Mesenchymal stem cell (in vitro differentiated cells and primary cell): Measurements from ENCODE around the gene SPHK2.
A peak's percentile ranks its signal among the peaks of the same experiment; 100 is the strongest.

Source experiments
- DNase-seq: peaks from one replicate; pipeline ENCODE4 v3.0.0-alpha.2; 2013
- H2AFZ ChIP-seq: one replicate; pipeline ENCODE4 v1.6.1; 2013; ENCODE audit warnings: low read depth, mild to moderate bottlenecking, control low read depth, inconsistent platforms, low read length, moderate library complexity
- H2AK5ac ChIP-seq: 2 replicates; pipeline ENCODE4 v1.6.1; 2013; ENCODE audit warnings: low read length, moderate library complexity, mild to moderate bottlenecking, inconsistent platforms; ENCODE audit not compliant: severe bottlenecking
- H2BK120ac ChIP-seq: one replicate; pipeline ENCODE4 v1.6.1; 2013; ENCODE audit warnings: low read depth, mild to moderate bottlenecking, inconsistent platforms, low read length, moderate library complexity
- H2BK12ac ChIP-seq, 2 experiments: one replicate each; pipeline ENCODE4 v1.6.1; 2013; ENCODE audit warnings: inconsistent platforms in 2 of 2, low read length in 2 of 2, mild to moderate bottlenecking in 2 of 2, moderate library complexity in 2 of 2, control low read depth in 1 of 2
- H2BK15ac ChIP-seq: one replicate; pipeline ENCODE4 v1.6.1; 2013; ENCODE audit warnings: mild to moderate bottlenecking, low read depth, inconsistent platforms; ENCODE audit not compliant: poor library complexity, severe bottlenecking
- H2BK5ac ChIP-seq: 2 replicates; pipeline ENCODE4 v1.6.1; 2013; ENCODE audit warnings: low read depth, mild to moderate bottlenecking, low read length, control low read depth, inconsistent platforms; ENCODE audit not compliant: poor library complexity, severe bottlenecking
- H3K14ac ChIP-seq, 2 experiments: one replicate each; pipeline ENCODE4 v1.6.1; 2013; ENCODE audit warnings: inconsistent platforms in 2 of 2, low read length in 2 of 2, control low read depth in 1 of 2, mild to moderate bottlenecking in 1 of 2, moderate library complexity in 1 of 2
- H3K18ac ChIP-seq, 2 experiments: one replicate each; pipeline ENCODE4 v1.6.1; 2013; ENCODE audit warnings: inconsistent platforms in 2 of 2, low read length in 2 of 2, control low read depth in 1 of 2, low read depth in 1 of 2, mild to moderate bottlenecking in 1 of 2
- H3K23ac ChIP-seq, 2 experiments: one replicate each; pipeline ENCODE4 v1.6.1; 2013; ENCODE audit warnings: inconsistent platforms in 2 of 2, low read length in 2 of 2, mild to moderate bottlenecking in 2 of 2, moderate library complexity in 2 of 2, control low read depth in 1 of 2
- H3K27ac ChIP-seq: 2 replicates; pipeline ENCODE4 v1.5.1; 2013; ENCODE audit warnings: mild to moderate bottlenecking, moderate library complexity, low read length, control low read depth, inconsistent platforms; ENCODE audit not compliant: poor library complexity, severe bottlenecking
- H3K27me3 ChIP-seq, 2 experiments: 2 replicates each; pipeline versions ENCODE4 v1.6.1 to v1.7.0; 2013; ENCODE audit warnings: low read length in 2 of 2, mild to moderate bottlenecking in 2 of 2, moderate library complexity in 2 of 2, control low read depth in 1 of 2, inconsistent platforms in 1 of 2; ENCODE audit not compliant: control insufficient read depth in 1 of 2, insufficient read depth in 1 of 2
- H3K36me3 ChIP-seq, 2 experiments: 2 replicates each; pipeline versions ENCODE4 v1.6.1 to v1.7.0; 2013; ENCODE audit warnings: low read length in 2 of 2, control low read depth in 1 of 2, inconsistent platforms in 1 of 2, low read depth in 1 of 2, mild to moderate bottlenecking in 1 of 2; ENCODE audit not compliant: insufficient read depth in 2 of 2, control insufficient read depth in 1 of 2
- H3K4ac ChIP-seq, 2 experiments: one replicate each; pipeline ENCODE4 v1.6.1; 2013; ENCODE audit warnings: inconsistent platforms in 2 of 2, low read length in 2 of 2, mild to moderate bottlenecking in 2 of 2, moderate library complexity in 2 of 2, control low read depth in 1 of 2, low read depth in 1 of 2
- H3K4me1 ChIP-seq: 2 replicates; pipeline ENCODE4 v1.6.1; 2013; ENCODE audit warnings: low read depth, low read length, control low read depth; ENCODE audit not compliant: control insufficient read depth, insufficient read depth
- H3K4me2 ChIP-seq: 2 replicates; pipeline ENCODE4 v1.6.1; 2013; ENCODE audit warnings: low read length, mild to moderate bottlenecking, inconsistent platforms; ENCODE audit not compliant: poor library complexity, severe bottlenecking
- H3K4me3 ChIP-seq, 2 experiments: 2 replicates each; pipeline versions ENCODE4 v1.5.1 to v1.7.0; 2013; ENCODE audit warnings: low read length in 2 of 2, mild to moderate bottlenecking in 2 of 2, control low read depth in 1 of 2, low read depth in 1 of 2; ENCODE audit not compliant: insufficient read depth in 1 of 2
- H3K79me1 ChIP-seq: replicated peaks from 2 replicates; pipeline ENCODE4 v1.6.1; 2013; ENCODE audit warnings: mild to moderate bottlenecking, control low read depth, low read length, inconsistent platforms; ENCODE audit not compliant: poor library complexity, severe bottlenecking
- H3K9ac ChIP-seq: 2 replicates; pipeline ENCODE4 v1.7.0; 2013; ENCODE audit warnings: mild to moderate bottlenecking, low read length, moderate library complexity
- H3K9me3 ChIP-seq: 2 replicates; pipeline ENCODE4 v1.7.0; 2013; ENCODE audit warnings: mild to moderate bottlenecking, low read length; ENCODE audit not compliant: control insufficient read depth
- H4K8ac ChIP-seq: one replicate; pipeline ENCODE4 v1.6.1; 2013; ENCODE audit warnings: inconsistent platforms, mild to moderate bottlenecking, low read length, moderate library complexity
- H4K91ac ChIP-seq: one replicate; pipeline ENCODE4 v1.6.1; 2013; ENCODE audit warnings: mild to moderate bottlenecking, low read length, inconsistent platforms
- WGBS: methylation state at CpG from one replicate; pipeline ENCODE4 v1.1.7; 2013; ENCODE audit warnings: mixed read lengths; 5-methylcytosine and 5-hydroxymethylcytosine counted together

The SPHK2 gene

GRCh38 chr19:48627201-48627864, 8.0 kb downstream of the SPHK2 start:
- WGBS: 76% methylated on average over 6 of the region's 6 CpGs
- Histone ChIP-seq H3K36me3 (peaks cover 31 to 40% of the 10 kb centered on the region in 2 experiments), H3K9ac (no peak overlapping the region), H3K4ac (no peak overlapping the region), H3K18ac (no peak overlapping the region), H4K8ac (no peak overlapping the region), H3K4me1 (peaks cover 37% of the 10 kb centered on the region), H3K23ac (no peak overlapping the region), H3K79me1 (peaks cover 12% of the 10 kb centered on the region), H3K9me3 (no peaks in the 10 kb centered on the region), H2AK5ac (no peak overlapping the region), H4K91ac (no peak overlapping the region), H3K4me2 (no peak overlapping the region), H3K4me3 (no peak overlapping the region), H2BK120ac (no peak overlapping the region), H3K27ac (no peak overlapping the region), H2BK12ac (no peak overlapping the region), H3K27me3 (no peaks in the 10 kb centered on the region), H2BK5ac (no peak overlapping the region), H3K14ac (no peak overlapping the region), H2AFZ (no peak overlapping the region), H2BK15ac (no peak overlapping the region)
- DNase-seq: no peak

DNA sequence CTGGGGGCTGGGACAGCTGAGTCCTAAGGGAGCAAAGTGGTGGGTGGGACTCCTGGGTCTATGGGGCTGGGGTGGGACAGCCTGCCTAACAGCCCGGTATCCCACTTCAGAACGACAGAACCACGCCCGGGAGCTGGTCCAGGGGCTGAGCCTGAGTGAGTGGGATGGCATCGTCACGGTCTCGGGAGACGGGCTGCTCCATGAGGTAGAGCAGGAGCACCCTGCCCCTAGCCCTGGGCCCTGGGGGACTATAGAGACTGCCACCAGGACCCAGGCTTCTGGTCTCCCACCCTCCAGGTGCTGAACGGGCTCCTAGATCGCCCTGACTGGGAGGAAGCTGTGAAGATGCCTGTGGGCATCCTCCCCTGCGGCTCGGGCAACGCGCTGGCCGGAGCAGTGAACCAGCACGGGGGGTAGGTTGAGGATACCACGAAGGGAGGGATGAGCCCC, 8.6 kb downstream of the SPHK2 start:
- H3K36me3 ChIP-seq: peaks cover 29 to 40% of the 10 kb centered on the region in 2 experiments

GRCh38 chr19:48628486-48629296, 9.4 kb downstream of the SPHK2 start:
- H2BK12ac ChIP-seq: no peak overlapping the region
- H3K9ac ChIP-seq: no peak overlapping the region
- no peaks in the 10 kb centered on the region for H3K27me3 ChIP-seq
- H3K27ac ChIP-seq: peak overlapping the region; percentile 7
- no peak overlapping the region for H2BK15ac ChIP-seq
- no peak overlapping the region for H3K14ac ChIP-seq
- WGBS: 94% methylated on average over 34 of the region's 34 CpGs
- DNase-seq: no peak
- peak overlapping the region; percentile 25 for H4K91ac ChIP-seq
- no peak overlapping the region for H3K18ac ChIP-seq
- H3K4me1 ChIP-seq: peaks cover 47% of the 10 kb centered on the region
- H3K4me3 ChIP-seq: no peak overlapping the region
- H3K4ac ChIP-seq: peak overlapping the region in 1 of 2 experiments; percentile 22
- no peak overlapping the region for H3K23ac ChIP-seq
- no peak overlapping the region for H4K8ac ChIP-seq
- H2AFZ ChIP-seq: no peak overlapping the region
- no peak overlapping the region for H2BK120ac ChIP-seq
- H2AK5ac ChIP-seq: no peak overlapping the region
- H2BK5ac ChIP-seq: no peak overlapping the region
- no peaks in the 10 kb centered on the region for H3K9me3 ChIP-seq
- H3K36me3 ChIP-seq: peaks cover 29 to 40% of the 10 kb centered on the region in 2 experiments
- H3K4me2 ChIP-seq: no peak overlapping the region
- H3K79me1 ChIP-seq: peaks cover 11% of the 10 kb centered on the region

More for the DNA sequence above, 8.6 kb downstream of the SPHK2 start:
- Histone ChIP-seq H3K4me1 (peaks cover 41% of the 10 kb centered on the region), H2AFZ (no peak overlapping the region), H3K14ac (no peak overlapping the region), H3K4ac (no peak overlapping the region), H3K27me3 (no peaks in the 10 kb centered on the region), H3K9ac (no peak overlapping the region), H3K27ac (no peak overlapping the region), H2BK5ac (no peak overlapping the region), H3K79me1 (peaks cover 11% of the 10 kb centered on the region), H4K91ac (peak overlapping the region; percentile 34), H2BK12ac (no peak overlapping the region), H2BK120ac (no peak overlapping the region), H3K4me3 (no peak overlapping the region), H3K18ac (no peak overlapping the region), H2AK5ac (no peak overlapping the region), H2BK15ac (no peak overlapping the region), H3K4me2 (no peak overlapping the region), H3K9me3 (no peaks in the 10 kb centered on the region), H3K23ac (no peak overlapping the region), H4K8ac (no peak overlapping the region)
- WGBS: 94% methylated on average over 16 of the region's 17 CpGs
- no peak for DNase-seq

- H3K4me3 ChIP-seq: no peak overlapping the region
- H2AFZ ChIP-seq: no peak overlapping the region
- no peak overlapping the region for H3K14ac ChIP-seq
- H4K91ac ChIP-seq: no peak overlapping the region
- peaks cover 52% of the 10 kb centered on the region for H3K4me1 ChIP-seq
- no peak overlapping the region for H2BK5ac ChIP-seq
- H2BK120ac ChIP-seq: no peak overlapping the region
- no peaks in the 10 kb centered on the region for H3K9me3 ChIP-seq
- peaks cover 11% of the 10 kb centered on the region for H3K79me1 ChIP-seq
- no peak for DNase-seq
- H3K36me3 ChIP-seq: peaks cover 29 to 40% of the 10 kb centered on the region in 2 experiments
- no peak overlapping the region for H4K8ac ChIP-seq
- WGBS: 97% methylated on average over 22 of the region's 22 CpGs
- no peak overlapping the region for H2AK5ac ChIP-seq
- peak overlapping the region in 1 of 2 experiments; percentile 49 for H3K18ac ChIP-seq
- no peak overlapping the region for H3K27ac ChIP-seq
- H3K4ac ChIP-seq: peak overlapping the region in 1 of 2 experiments; percentile 22
- H3K4me2 ChIP-seq: no peak overlapping the region
- no peak overlapping the region for H3K9ac ChIP-seq
- H3K27me3 ChIP-seq: no peaks in the 10 kb centered on the region
- H2BK12ac ChIP-seq: peak overlapping the region in 1 of 2 experiments; percentile 42
- no peak overlapping the region for H2BK15ac ChIP-seq
- H3K23ac ChIP-seq: no peak overlapping the region
These were observed 9.9 kb downstream of the SPHK2 start for GRCh38 chr19:48629297-48629598.
